Caki2 (cell line): ENCODE measurements around the gene PROX2. TPM values are rescaled to one million over a fixed set of nuclear protein-coding genes. Genes with fewer than 3 reads are reported as not detected.

Source experiments
- DNase-seq: peaks from one replicate; pipeline ENCODE4 v3.0.0-alpha.2; 2015; ENCODE audit warnings: low read depth
- in situ Hi-C: cut with HindIII; loops from 2 replicates; pipeline ENCODE4 v1.10.0; 2016; ENCODE audit warnings: low sequenced_read_pairs, low pct_unique_long_range_greater_than_20kb, mixed read lengths
- total RNA-seq: library from RNA; depleted of rRNA; stranded (reverse); fragments of >200 nt; shearing (Covaris generic); gene quantifications from 2 replicates; pipeline ENCODE4 v1.2.3, GENCODE V29; 2014; ENCODE audit warnings: low replicate concordance

Gene PROX2
- total RNA-seq, 1 experiment from 2014 or later = not detected

GRCh38 chr14:74858022-74858421 is 17.9 kb downstream of the PROX2 start:
- in situ Hi-C loops = no loop called here
- DNase-seq = no peak

- DNase-seq = no peak
- in situ Hi-C loops = no loop called here
Measured at GRCh38 chr14:74856366-74856765, 19.6 kb downstream of the PROX2 start.

- no peak for DNase-seq
- in situ Hi-C loops = no loop called here
Measured at GRCh38 chr14:74855945-74856344, 20.0 kb downstream of the PROX2 start.

GRCh38 chr14:74855021-74855420 is 20.9 kb downstream of the PROX2 start:
- DNase-seq = no peak

GRCh38 chr14:74853581-74853980 is 22.4 kb downstream of the PROX2 start:
- in situ Hi-C loops = no loop called here
- no peak for DNase-seq

More at GRCh38 chr14:74855021-74855420, 20.9 kb downstream of the PROX2 start:
- in situ Hi-C loops = no loop called here

GRCh38 chr14:74852922-74853530 is 22.9 kb downstream of the PROX2 start:
- in situ Hi-C loops = no loop called here
- DNase-seq = no peak

GRCh38 chr14:74848768-74849167 is 27.2 kb downstream of the PROX2 start:
- no peak for DNase-seq
- in situ Hi-C loops = no loop called here

GRCh38 chr14:74846968-74847665 is 28.8 kb downstream of the PROX2 start:
- no peak for DNase-seq
- in situ Hi-C loops = no loop called here

- in situ Hi-C loops = no loop called here
- no peak for DNase-seq
Measured at GRCh38 chr14:74846168-74846567, 29.8 kb downstream of the PROX2 start.

- in situ Hi-C loops = no loop called here
- no peak for DNase-seq
Measured at GRCh38 chr14:74843653-74844052, 32.3 kb downstream of the PROX2 start.

GRCh38 chr14:74841230-74842207 is 34.4 kb downstream of the PROX2 start:
- no peak for DNase-seq
- in situ Hi-C loops = no loop called here

GRCh38 chr14:74840603-74841030 is 35.3 kb downstream of the PROX2 start:
- DNase-seq = no peak
- in situ Hi-C loops = no loop called here

GRCh38 chr14:74838166-74838565 is 37.8 kb downstream of the PROX2 start:
- no peak for DNase-seq
- in situ Hi-C loops = no loop called here

GRCh38 chr14:74836251-74836960 is 39.5 kb downstream of the PROX2 start:
- in situ Hi-C loops = no loop called here
- DNase-seq = no peak

GRCh38 chr14:74835645-74836250 is 40.2 kb downstream of the PROX2 start:
- in situ Hi-C loops = no loop called here
- no peak for DNase-seq

- no peak for DNase-seq
Measured at GRCh38 chr14:74834692-74835392, 41.1 kb downstream of the PROX2 start.

GRCh38 chr14:74832849-74833248 is 43.1 kb downstream of the PROX2 start:
- in situ Hi-C loops = no loop called here
- DNase-seq = no peak

More at GRCh38 chr14:74834692-74835392, 41.1 kb downstream of the PROX2 start:
- in situ Hi-C loops = no loop called here
